Activated B cell treated with CpG ODN at 0.5 μM for 24 hours (primary cell): ENCODE results near the gene PPP1R7. TPM values are rescaled to one million over a fixed set of nuclear protein-coding genes. Genes with fewer than 3 reads are reported as not detected.
"Not testable (repeated sequence)": the region's sequence is repeated elsewhere in the genome, so short reads cannot be mapped to it uniquely, and the experiment has no call there.

Experiments
- ATAC-seq: fragments of 200-7000 bp; cut with Tn5 transposase; one replicate; pipeline ENCODE4 v1.10.0; 2021; ENCODE audit warnings: low read depth, mild to moderate bottlenecking, moderate library complexity
- CTCF ChIA-PET: fragments of 350-600 bp; sonication (Branson Sonifier 250); formaldehyde crosslinking; loops from one replicate; lab custom pipeline; 2021; ENCODE audit warnings: antibody characterized with exemption; lab: Charles Lee
- POLR2A ChIA-PET: fragments of 350-600 bp; sonication (Branson Sonifier 250); formaldehyde crosslinking; loops from one replicate; lab custom pipeline; 2021; ENCODE audit warnings: antibody characterized with exemption; lab: Charles Lee
- DNase-seq: peaks from one replicate; pipeline ENCODE4 v3.0.0; 2022
- H3K27ac Mint-ChIP-seq: one replicate; pipeline ENCODE4 v1.8.0; 2020; ENCODE audit warnings: mixed read lengths
- H3K27me3 Mint-ChIP-seq: one replicate; pipeline ENCODE4 v1.8.0; 2021; ENCODE audit warnings: mixed read lengths
- H3K36me3 Mint-ChIP-seq: one replicate; pipeline ENCODE4 v1.8.0; 2021; ENCODE audit warnings: low read depth, mixed read lengths
- H3K4me1 Mint-ChIP-seq: one replicate; pipeline ENCODE4 v1.8.0; 2021; ENCODE audit warnings: mixed read lengths
- H3K4me3 Mint-ChIP-seq: one replicate; pipeline ENCODE4 v1.8.0; 2020; ENCODE audit warnings: mild to moderate bottlenecking, mixed read lengths
- H3K9me3 Mint-ChIP-seq: one replicate; pipeline ENCODE4 v1.8.0; 2020; ENCODE audit warnings: mixed read lengths
- intact Hi-C: fragments of 100-400 bp; cut with micrococcal nuclease; formaldehyde crosslinking; loops from one replicate; pipeline ENCODE4 v1.15.1; 2024
- total RNA-seq: library from RNA; stranded (reverse); gene quantifications from 2 replicates; pipeline ENCODE4 v1.2.3, GENCODE V29; 2022
- TF ChIP-seq, protein P1 (sequence below): fragments of 200-600 bp; IDR thresholded peaks from one replicate; pipeline ENCODE4 v1.8.0; 2022; ENCODE audit warnings: antibody characterized with exemption, mild to moderate bottlenecking

PPP1R7 gene, protein sequence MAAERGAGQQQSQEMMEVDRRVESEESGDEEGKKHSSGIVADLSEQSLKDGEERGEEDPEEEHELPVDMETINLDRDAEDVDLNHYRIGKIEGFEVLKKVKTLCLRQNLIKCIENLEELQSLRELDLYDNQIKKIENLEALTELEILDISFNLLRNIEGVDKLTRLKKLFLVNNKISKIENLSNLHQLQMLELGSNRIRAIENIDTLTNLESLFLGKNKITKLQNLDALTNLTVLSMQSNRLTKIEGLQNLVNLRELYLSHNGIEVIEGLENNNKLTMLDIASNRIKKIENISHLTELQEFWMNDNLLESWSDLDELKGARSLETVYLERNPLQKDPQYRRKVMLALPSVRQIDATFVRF
- total RNA-seq = 72.0 and 74.5 TPM in 2 replicates

DNA sequence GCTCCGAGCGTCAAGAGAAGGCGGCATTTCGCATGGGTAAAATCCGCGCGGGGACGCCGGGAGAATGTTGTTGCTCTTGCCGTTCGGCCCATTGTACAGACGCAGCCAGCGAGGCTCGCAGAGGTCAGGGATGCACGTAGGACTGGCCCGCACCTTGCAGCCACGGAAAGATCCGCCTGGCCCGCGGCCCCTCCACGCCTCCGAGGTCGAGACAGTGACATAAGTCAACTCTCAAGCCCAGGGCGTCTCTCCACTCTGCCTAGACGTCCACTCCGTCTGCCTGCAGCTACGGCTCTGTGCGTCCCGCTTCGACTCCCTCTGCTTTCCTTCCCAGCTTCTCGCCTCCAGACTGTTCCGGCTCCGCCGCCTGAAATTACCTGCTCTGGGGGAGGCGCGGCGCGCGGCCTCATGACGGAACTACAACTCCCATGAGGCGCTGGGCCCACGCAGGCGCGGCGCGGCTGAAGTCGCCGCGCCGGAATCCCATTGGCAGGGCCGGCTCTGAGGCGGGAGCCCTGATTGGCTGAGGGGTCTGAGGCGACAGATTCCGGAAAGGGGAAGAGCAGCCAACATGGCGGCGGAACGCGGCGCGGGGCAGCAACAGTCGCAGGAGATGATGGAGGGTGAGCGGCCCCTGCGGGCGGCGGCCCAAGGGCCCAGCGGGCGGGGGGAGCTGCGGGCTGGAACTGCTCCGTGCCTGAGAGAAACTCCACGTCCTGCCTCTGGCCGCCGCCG lies at the start of gene PPP1R7:
Gene PPP1R7 (plus strand): TSS at position 543 of the 735 bp plus-strand sequence. CDS start 29 bp downstream, at position 572.
- ATAC-seq = peak; percentile 83
- TF ChIP-seq, protein P1, sequence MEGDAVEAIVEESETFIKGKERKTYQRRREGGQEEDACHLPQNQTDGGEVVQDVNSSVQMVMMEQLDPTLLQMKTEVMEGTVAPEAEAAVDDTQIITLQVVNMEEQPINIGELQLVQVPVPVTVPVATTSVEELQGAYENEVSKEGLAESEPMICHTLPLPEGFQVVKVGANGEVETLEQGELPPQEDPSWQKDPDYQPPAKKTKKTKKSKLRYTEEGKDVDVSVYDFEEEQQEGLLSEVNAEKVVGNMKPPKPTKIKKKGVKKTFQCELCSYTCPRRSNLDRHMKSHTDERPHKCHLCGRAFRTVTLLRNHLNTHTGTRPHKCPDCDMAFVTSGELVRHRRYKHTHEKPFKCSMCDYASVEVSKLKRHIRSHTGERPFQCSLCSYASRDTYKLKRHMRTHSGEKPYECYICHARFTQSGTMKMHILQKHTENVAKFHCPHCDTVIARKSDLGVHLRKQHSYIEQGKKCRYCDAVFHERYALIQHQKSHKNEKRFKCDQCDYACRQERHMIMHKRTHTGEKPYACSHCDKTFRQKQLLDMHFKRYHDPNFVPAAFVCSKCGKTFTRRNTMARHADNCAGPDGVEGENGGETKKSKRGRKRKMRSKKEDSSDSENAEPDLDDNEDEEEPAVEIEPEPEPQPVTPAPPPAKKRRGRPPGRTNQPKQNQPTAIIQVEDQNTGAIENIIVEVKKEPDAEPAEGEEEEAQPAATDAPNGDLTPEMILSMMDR = no peak
- Mint-ChIP-seq H3K27me3 (no peaks in the 10 kb centered on the region), H3K4me1 (peaks cover 26% of the 10 kb centered on the region), H3K4me3 (peak within 1 kb of the TSS; percentile 100), H3K9me3 (no peaks in the 10 kb centered on the region), H3K27ac (peak within 1 kb of the TSS; percentile 95), H3K36me3 (peaks cover 30% of the 10 kb centered on the region)
- POLR2A ChIA-PET = interaction anchor here (0.6 to 5.5 kb wide), 27 partner anchors 10 to 711 kb away, joined by 3 to 137 read pairs (median 6); partner anchors contain the start of genes HDLBP, MTERF4 and SEPTIN2
- CTCF ChIA-PET = interaction anchor here (1.0 to 3.9 kb wide), 15 partner anchors 37 to 300 kb away, joined by 3 to 69 read pairs (median 5); partner anchors contain the start of gene MTERF4
- peak; percentile 84 for DNase-seq
- intact Hi-C loops = loop anchor here (1.0 to 10.0 kb wide), 13 partner anchors 23 to 465 kb away; partner anchors contain the start of genes FARP2, HDLBP, MTERF4 and SEPTIN2

DNA sequence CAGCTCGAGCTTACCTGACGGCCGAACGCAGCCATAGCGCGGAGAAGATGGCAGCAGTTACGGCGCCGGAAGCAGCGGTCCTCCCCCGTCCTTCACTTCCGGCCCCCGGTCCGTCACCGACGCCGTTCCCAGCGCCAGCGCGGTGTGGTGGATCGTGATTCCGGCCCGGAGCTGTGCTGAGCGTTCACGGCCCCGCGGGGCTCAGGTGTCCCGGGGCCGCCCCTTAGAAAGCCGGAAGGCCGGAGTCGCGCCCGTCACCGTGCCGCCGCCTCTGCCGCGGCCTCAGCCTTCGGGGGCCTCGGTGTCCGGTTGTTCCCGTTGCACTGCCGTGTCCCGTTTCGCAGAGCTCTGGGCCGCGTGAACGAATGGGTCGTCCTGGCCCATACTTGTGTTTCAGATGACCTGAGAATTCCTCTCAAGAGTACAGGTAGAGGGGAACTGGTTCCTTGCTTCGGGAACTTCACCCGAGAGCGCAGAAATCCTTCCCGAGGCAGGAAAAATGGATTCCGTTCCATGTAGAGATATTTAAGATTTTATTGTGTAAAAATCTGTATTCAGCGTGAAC lies 47.9 kb upstream of the PPP1R7 start, which contains the start of gene MTERF4:
Gene MTERF4 (minus strand): TSS at position 49 of the 565 bp plus-strand sequence. CDS start 14 bp downstream, at position 35.
- peaks cover 55% of the 10 kb centered on the region for H3K4me1 Mint-ChIP-seq
- intact Hi-C loops = loop anchor here (1.0 to 10.0 kb wide), 5 partner anchors 8 to 538 kb away; partner anchors contain the start of genes DUSP28, PPP1R7 and RNPEPL1

DNA sequence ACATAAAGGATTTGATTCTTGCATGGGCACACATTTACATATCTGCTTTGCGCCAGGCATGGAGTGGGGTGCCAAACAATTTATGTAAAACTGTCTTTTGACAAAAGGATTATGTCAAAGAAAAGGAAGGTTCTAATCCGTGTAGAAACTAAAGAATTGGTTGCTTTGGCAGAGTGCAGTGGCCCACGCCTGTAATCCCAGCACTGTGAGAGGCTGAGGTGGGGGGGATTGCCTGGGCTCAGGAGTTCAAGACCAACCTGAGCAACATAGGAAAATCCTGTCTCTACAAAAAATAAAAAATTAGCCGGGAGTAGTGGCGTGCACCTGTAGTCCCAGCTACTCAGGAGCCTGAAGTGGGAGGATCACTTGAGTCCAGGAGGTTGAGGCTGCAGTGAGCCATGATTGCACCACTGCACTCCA lies 47.1 kb upstream of the PPP1R7 start:
- H3K4me1 Mint-ChIP-seq = peaks cover 51% of the 10 kb centered on the region
- no peak for DNase-seq
- POLR2A ChIA-PET = interaction anchor here (0.6 to 7.5 kb wide), 7 partner anchors 8 to 599 kb away, joined by 3 to 142 read pairs (median 9); partner anchors contain the start of genes ING5, PASK and PPP1R7
- H3K27ac Mint-ChIP-seq = peak overlapping the region; percentile 98
- CTCF ChIA-PET = no interaction called here
- no peaks in the 10 kb centered on the region for H3K9me3 Mint-ChIP-seq
- H3K4me3 Mint-ChIP-seq = peak overlapping the region; percentile 97
- intact Hi-C loops = loop anchor here (10.0 kb wide), 1 partner anchor 538 kb away; the partner anchor contains the start of genes DUSP28 and RNPEPL1
- H3K27me3 Mint-ChIP-seq = no peaks in the 10 kb centered on the region
- TF ChIP-seq, protein P1 = no peak
- peaks cover 48% of the 10 kb centered on the region for H3K36me3 Mint-ChIP-seq
- no peak for ATAC-seq

More for the DNA sequence above, 47.9 kb upstream of the PPP1R7 start, which contains the start of gene MTERF4:
- TF ChIP-seq, protein P1 = no peak
- peak; percentile 85 for DNase-seq
- H3K27me3 Mint-ChIP-seq = no peaks in the 10 kb centered on the region
- ChIA-PET CTCF (interaction anchor here (1.7 to 2.4 kb wide), 2 partner anchors 24 to 48 kb away, joined by 5 to 10 read pairs; partner anchors contain the start of gene PPP1R7), POLR2A (interaction anchor here (0.7 to 7.5 kb wide), 17 partner anchors 9 to 600 kb away, joined by 3 to 142 read pairs (median 5); partner anchors contain the start of genes HDLBP, ING5, PASK and PPP1R7)
- peak within 1 kb of the TSS; percentile 97 for H3K4me3 Mint-ChIP-seq
- peak; percentile 92 for ATAC-seq
- H3K36me3 Mint-ChIP-seq = peaks cover 55% of the 10 kb centered on the region
- peak within 1 kb of the TSS; percentile 98 for H3K27ac Mint-ChIP-seq
- no peaks in the 10 kb centered on the region for H3K9me3 Mint-ChIP-seq

DNA sequence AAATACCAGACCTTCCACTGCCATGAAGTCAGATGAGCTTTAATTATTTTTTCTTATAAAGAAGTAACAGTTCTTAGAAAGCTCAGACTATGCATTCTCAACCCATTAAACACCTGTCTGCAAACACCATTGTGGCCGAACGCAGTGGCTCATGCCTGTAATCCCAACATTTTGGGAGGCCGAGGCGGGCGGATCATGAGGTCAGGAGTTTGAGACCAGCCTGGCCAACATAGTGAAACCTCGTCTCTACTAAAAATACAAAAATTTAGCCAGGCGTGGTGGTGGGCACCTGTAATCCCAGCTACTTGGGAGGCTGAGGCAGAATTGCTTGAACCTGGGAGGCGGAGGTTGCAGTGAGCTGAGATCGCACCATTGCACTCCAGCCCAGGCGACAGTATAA lies 45.7 kb upstream of the PPP1R7 start:
- H3K9me3 Mint-ChIP-seq, H3K27me3 Mint-ChIP-seq, H3K27ac Mint-ChIP-seq, H3K4me3 Mint-ChIP-seq, ATAC-seq, DNase-seq: not testable (repeated sequence)
- CTCF ChIA-PET = interaction anchor here (0.6 kb wide), 1 partner anchor 152 kb away, joined by 3 read pairs; no protein-coding TSS in a partner anchor
- peaks cover 38% of the 10 kb centered on the region for H3K36me3 Mint-ChIP-seq
- peaks cover 51% of the 10 kb centered on the region for H3K4me1 Mint-ChIP-seq
- intact Hi-C loops = loop anchor here (10.0 kb wide), 1 partner anchor 540 kb away; the partner anchor contains the start of genes DUSP28 and RNPEPL1
- POLR2A ChIA-PET = interaction anchor here (0.5 to 7.5 kb wide), 5 partner anchors 7 to 452 kb away, joined by 3 to 142 read pairs (median 12); partner anchors contain the start of genes PASK and PPP1R7
